Measurements from ENCODE around the gene MPP7.

GRCh38 chr10:28331066-28331465, 28.2 kb upstream of the MPP7 start:
- no peak for TF ChIP-seq POLR2A (IDR thresholded peaks at IDR 0.05; ENCODE audit: low read depth, low read length)
- no peak for TF ChIP-seq POLR2AphosphoS5 (IDR thresholded peaks at IDR 0.05; ENCODE audit: low read depth, low read length)
- TF ChIP-seq TAF1 (IDR thresholded peaks at IDR 0.05; ENCODE audit: borderline replicate concordance, low read depth, low read length): no peak

Measured in GM12892 (cell line).